PFSK-1 (cell line): Measurements from ENCODE around the gene TAF8.

Experiments
- FOXP2 ChIP-seq: optimal IDR thresholded peaks from 2 replicates; pipeline ENCODE3; 2011; ENCODE audit warnings: borderline replicate concordance, control low read depth, inconsistent platforms; ENCODE audit not compliant: insufficient read depth; ENCODE audit errors: extremely low read length, extremely low read depth
- POLR2AphosphoS5 ChIP-seq: IDR thresholded peaks from 2 replicates; pipeline ENCODE4 v1.6.1; 2012; ENCODE audit warnings: low read depth, mild to moderate bottlenecking, control low read depth, low read length, moderate library complexity
- SIN3A ChIP-seq: IDR thresholded peaks from 2 replicates; pipeline ENCODE4 v1.6.1; 2012; ENCODE audit warnings: mild to moderate bottlenecking, low read length, moderate library complexity, borderline replicate concordance; ENCODE audit not compliant: insufficient read depth
- TAF1 ChIP-seq: IDR thresholded peaks from 2 replicates; pipeline ENCODE4 v1.6.1; 2012; ENCODE audit warnings: low read length, control low read depth, borderline replicate concordance; ENCODE audit not compliant: insufficient read depth
- TF ChIP-seq, protein P1 (sequence below), 2 experiments: IDR thresholded peaks; 2 replicates each; pipeline versions ENCODE4 v1.6.1 to v1.8.0; 2011 to 2012; ENCODE audit warnings: low read depth in 2 of 2, low read length in 2 of 2, control low read depth in 1 of 2, inconsistent platforms in 1 of 2, mild to moderate bottlenecking in 1 of 2, moderate library complexity in 1 of 2; ENCODE audit not compliant: insufficient read depth in 1 of 2

TAF8 gene

DNA sequence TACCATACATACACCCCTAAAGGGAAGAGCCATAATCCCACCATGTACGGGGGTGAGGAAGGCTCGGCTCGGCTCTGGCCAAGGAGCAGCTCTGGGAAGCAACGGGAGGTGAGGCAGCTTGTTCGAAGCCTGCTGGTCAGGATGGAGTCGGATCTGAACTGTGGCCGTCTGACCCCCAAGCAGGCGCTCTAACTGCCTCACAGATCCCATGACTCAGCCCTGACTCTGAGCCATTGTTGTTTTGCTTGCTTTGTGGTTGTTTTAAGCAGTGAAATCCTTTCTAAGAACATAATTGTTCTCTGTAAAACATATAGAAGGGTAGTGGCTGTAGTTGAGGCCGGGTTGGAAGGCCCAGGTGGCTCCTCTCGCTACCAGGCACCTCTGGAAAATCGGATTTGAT, 81.2 kb downstream of the TAF8 start:
- TF ChIP-seq FOXP2: no peak
- no peak for TF ChIP-seq POLR2AphosphoS5
- TF ChIP-seq TAF1: no peak
- TF ChIP-seq SIN3A: no peak
- TF ChIP-seq, protein P1, sequence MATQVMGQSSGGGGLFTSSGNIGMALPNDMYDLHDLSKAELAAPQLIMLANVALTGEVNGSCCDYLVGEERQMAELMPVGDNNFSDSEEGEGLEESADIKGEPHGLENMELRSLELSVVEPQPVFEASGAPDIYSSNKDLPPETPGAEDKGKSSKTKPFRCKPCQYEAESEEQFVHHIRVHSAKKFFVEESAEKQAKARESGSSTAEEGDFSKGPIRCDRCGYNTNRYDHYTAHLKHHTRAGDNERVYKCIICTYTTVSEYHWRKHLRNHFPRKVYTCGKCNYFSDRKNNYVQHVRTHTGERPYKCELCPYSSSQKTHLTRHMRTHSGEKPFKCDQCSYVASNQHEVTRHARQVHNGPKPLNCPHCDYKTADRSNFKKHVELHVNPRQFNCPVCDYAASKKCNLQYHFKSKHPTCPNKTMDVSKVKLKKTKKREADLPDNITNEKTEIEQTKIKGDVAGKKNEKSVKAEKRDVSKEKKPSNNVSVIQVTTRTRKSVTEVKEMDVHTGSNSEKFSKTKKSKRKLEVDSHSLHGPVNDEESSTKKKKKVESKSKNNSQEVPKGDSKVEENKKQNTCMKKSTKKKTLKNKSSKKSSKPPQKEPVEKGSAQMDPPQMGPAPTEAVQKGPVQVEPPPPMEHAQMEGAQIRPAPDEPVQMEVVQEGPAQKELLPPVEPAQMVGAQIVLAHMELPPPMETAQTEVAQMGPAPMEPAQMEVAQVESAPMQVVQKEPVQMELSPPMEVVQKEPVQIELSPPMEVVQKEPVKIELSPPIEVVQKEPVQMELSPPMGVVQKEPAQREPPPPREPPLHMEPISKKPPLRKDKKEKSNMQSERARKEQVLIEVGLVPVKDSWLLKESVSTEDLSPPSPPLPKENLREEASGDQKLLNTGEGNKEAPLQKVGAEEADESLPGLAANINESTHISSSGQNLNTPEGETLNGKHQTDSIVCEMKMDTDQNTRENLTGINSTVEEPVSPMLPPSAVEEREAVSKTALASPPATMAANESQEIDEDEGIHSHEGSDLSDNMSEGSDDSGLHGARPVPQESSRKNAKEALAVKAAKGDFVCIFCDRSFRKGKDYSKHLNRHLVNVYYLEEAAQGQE (IDR thresholded peaks at IDR 0.05; ENCODE audit: insufficient read depth in 1 of 2, low read depth in 2 of 2, low read length in 2 of 2): no peak

DNA sequence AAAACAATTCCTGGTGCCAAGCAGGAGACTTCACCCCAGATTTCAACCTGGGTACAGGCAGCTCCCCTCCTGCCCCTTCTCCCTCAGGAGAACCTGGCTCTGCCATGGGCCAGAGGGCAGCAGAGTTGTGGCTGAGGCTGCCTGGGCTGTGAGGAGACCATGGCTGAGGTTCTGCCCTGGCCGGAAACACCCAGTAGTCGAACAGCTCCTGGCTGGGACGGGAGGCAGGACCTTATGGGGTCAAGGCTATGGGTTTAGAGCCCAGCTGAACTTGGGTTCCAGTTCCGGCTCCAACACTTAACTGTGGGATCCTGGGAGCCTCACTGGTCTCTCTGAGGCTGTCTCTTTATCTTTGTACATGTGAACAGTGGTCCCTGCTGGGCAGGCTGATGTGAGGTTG, 83.6 kb downstream of the TAF8 start:
- TF ChIP-seq TAF1 (no peak), POLR2AphosphoS5 (no peak), SIN3A (no peak), FOXP2 (no peak)
- TF ChIP-seq, protein P1 (IDR thresholded peaks at IDR 0.05; ENCODE audit: insufficient read depth in 1 of 2, low read depth in 2 of 2, low read length in 2 of 2): no peak

DNA sequence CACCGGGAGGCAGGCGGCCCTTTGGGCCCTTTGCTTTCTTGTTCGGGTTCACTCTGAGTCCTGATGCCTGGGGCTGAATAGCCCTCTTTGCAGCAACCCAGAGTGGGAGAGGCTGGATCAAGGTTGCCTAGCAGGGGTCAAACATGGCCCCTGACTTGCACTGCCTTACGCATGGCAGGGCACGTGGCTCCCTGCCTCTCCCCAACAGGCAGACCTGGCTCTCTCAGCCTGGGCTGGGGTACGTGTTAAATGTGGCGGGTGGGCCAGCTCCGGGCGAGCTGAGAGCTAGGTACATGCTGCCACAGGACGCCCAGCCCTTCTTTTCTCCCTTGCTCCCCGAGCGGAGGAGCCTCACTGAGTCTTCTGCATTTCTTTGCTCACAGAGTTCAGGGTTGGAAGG, 84.8 kb downstream of the TAF8 start:
- no peak for TF ChIP-seq FOXP2
- no peak for TF ChIP-seq SIN3A
- TF ChIP-seq, protein P1 (IDR thresholded peaks at IDR 0.05; ENCODE audit: insufficient read depth in 1 of 2, low read depth in 2 of 2, low read length in 2 of 2): no peak
- TF ChIP-seq POLR2AphosphoS5: no peak
- no peak for TF ChIP-seq TAF1

DNA sequence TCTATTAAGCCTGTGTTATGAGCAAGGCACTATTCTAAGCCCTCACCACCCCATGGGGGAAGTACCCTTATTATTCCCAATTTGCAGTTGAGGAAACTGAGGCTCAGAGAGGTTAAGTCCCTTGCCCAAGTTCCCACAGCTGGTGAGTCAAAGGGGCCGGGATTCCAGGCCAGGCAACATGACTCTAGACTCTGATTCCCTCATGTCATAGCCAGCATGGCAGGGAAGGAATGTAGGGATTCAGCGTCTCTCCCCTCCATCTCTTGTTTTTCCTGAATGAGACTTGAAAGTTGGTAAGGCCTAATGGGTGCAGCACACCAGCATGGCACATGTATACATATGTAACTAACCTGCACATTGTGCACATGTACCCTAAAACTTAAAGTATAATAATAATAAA, 85.4 kb downstream of the TAF8 start:
- TF ChIP-seq FOXP2 (no peak), SIN3A (no peak), POLR2AphosphoS5 (no peak), TAF1 (no peak)
- TF ChIP-seq, protein P1 (IDR thresholded peaks at IDR 0.05; ENCODE audit: insufficient read depth in 1 of 2, low read depth in 2 of 2, low read length in 2 of 2): no peak

DNA sequence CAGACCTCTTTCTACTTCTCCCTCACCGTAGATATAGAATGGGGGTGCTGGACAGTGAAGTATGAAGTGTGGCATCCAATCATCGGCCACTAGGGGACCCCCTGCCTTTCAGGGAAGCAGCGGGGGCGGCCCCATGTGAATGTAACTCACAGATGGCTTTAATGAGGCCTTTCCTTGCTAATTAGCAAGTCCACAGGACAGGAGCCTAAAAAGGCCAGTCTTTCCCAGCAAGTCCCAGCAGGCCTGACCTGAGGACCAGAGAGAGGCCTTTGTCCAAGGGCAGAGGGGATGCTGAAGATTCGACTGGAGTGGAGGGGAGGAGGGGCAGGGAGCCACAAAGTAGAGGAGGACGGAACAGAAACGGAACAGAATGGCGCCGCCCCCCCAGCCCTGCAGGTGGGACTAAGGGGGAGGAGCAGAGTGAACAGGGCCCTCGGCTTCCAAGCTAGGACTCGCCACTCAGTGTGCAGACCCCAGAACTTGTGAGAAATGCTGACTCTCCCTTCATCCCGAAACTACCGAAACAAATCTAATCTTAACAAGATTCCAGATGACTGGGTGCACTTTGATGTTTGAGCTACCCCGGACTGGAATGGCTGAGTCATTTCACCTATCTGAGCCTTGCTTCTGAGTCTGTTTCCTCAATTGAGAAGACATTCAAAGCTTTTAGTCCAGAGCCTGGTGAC, 86.3 kb downstream of the TAF8 start:
- TF ChIP-seq, protein P1 (IDR thresholded peaks at IDR 0.05; ENCODE audit: insufficient read depth in 1 of 2, low read depth in 2 of 2, low read length in 2 of 2): 0 out of 4 replicates have a peak, but pooled peaks of 1 of the 2 experiments have one; percentile 26
- TF ChIP-seq TAF1: no peak
